HG03432 (cell line): ENCODE results near the gene SLC35F3.

ENCODE experiments used
- ATAC-seq: cut with Tn5 transposase; IDR thresholded peaks from one replicate; pipeline ENCODE4 v1.9.1; 2021; ENCODE audit warnings: mild to moderate bottlenecking, moderate library complexity; ENCODE audit not compliant: unreplicated experiment

SLC35F3 gene

GRCh38 chr1:234340528-234340927, 436.1 kb downstream of the SLC35F3 start:
- no peak for ATAC-seq

GRCh38 chr1:234342774-234343173, 438.3 kb downstream of the SLC35F3 start:
- no peak for ATAC-seq

- ATAC-seq: no peak
Observed at GRCh38 chr1:234345237-234345636, 440.8 kb downstream of the SLC35F3 start.

GRCh38 chr1:234348964-234349363, 444.5 kb downstream of the SLC35F3 start:
- ATAC-seq: no peak

GRCh38 chr1:234355782-234356510, 451.5 kb downstream of the SLC35F3 start:
- ATAC-seq: no peak

GRCh38 chr1:234356615-234357269, 452.3 kb downstream of the SLC35F3 start:
- ATAC-seq: peak; percentile 77

- no peak for ATAC-seq
Observed at GRCh38 chr1:234357831-234358230, 453.4 kb downstream of the SLC35F3 start.

- ATAC-seq: no peak
Observed at GRCh38 chr1:234361102-234361603, 456.7 kb downstream of the SLC35F3 start.

- ATAC-seq: no peak
Observed at GRCh38 chr1:234362558-234362957, 458.1 kb downstream of the SLC35F3 start.

- no peak for ATAC-seq
Observed at GRCh38 chr1:234368320-234369032, 464.0 kb downstream of the SLC35F3 start.

GRCh38 chr1:234369033-234369430, 464.6 kb downstream of the SLC35F3 start:
- no peak for ATAC-seq

GRCh38 chr1:234369784-234370183, 465.3 kb downstream of the SLC35F3 start:
- no peak for ATAC-seq

- ATAC-seq: no peak
Observed at GRCh38 chr1:234371414-234371813, 466.9 kb downstream of the SLC35F3 start.

GRCh38 chr1:234372011-234372757, 467.7 kb downstream of the SLC35F3 start:
- ATAC-seq: no peak

- ATAC-seq: peak; percentile 95
Observed at GRCh38 chr1:234373064-234373958, 468.8 kb downstream of the SLC35F3 start, which contains the start of gene COA6. TSS of gene COA6 (plus strand) at chr1:234373456. CDS start at chr1:234373467, 11 bp downstream.

- ATAC-seq: peak; percentile 19
Observed at GRCh38 chr1:234373959-234374254, 469.4 kb downstream of the SLC35F3 start.
